Measurements from ENCODE around the gene SCN3A.

Gene SCN3A

DNA sequence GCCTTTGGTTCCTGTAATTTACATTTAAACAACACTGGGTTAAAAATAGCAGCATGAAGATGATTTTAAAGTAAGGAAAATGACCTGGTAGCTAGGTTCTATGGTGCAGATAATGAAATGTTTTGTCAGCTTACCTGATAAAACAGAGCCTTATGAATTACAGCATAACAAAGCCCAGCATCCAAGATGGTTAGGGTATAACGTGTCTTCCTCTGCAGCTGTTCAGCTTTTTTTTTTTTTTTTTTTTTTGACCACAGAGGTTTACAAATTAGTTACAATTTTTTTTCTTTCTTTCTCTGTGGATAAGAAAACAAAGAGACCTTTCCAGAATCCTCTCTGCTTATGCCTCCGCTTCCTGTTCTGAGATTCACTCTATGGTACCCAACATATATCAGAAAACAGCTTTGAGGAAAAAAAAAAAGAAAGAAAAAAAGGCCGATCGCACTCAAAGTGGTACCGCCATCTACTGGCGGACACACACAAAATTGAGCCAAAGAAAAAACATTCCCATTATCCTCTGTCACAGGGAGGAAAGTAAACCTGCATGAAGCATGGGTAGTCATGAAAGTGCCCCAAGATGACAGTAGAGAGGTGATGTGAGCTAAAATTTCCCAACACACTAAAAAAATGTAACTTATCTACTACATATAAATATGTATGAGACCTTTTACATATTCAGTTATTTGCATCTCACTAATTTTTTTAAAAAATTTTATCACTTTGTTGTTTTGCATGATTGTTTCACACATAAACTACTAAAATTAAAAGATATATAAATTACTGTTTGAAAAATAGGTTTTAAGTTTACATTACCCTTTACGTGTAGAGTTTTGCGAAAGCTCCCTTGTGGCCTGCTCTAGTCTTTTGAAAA lies at the start of gene SCN3A:
Gene SCN3A (minus strand): TSS at position 362 of the 871 bp plus-strand sequence. CDS start 27,656 bp downstream, outside the sequence.
- peak; percentile 89 for DNase-seq

DNA sequence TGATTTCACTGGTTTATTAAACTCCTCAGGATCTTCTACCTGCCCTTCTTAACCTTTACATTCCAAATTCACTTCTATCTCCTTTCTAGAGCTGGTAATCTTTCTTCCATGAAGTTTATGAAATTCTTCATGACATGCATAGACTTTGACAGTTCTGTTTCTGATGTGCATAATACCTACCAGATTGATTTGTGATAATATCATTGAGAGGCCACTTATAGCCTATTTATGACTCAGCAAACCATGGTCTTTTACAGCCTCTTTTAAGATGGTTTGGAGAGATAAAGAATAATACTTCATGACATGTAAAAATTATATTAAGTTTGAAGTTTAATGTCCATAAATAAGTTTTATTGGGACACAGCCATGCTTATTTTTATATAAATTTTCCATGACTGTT lies 49.3 kb upstream of the SCN3A start:
- DNase-seq: no peak

DNA sequence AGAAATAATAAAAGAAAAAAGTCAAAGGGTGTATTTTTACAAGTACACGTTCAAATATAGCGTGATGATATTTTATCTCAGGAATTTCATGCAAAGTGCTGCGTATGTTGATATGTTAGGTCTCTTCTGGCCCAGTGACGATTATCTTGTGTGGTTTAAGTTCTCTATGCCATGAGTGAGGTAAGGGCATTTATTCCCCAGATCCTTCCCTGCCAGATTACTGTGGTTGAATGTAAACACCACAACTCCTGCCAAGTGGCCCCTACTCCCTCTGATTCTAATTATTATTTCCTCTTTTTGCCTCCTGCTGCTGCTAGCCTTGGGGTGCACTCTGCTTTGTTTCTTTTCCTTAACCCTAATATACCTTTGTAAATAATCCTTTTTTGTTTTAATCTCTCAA lies 47.5 kb upstream of the SCN3A start:
- peak; percentile 82 for DNase-seq

DNA sequence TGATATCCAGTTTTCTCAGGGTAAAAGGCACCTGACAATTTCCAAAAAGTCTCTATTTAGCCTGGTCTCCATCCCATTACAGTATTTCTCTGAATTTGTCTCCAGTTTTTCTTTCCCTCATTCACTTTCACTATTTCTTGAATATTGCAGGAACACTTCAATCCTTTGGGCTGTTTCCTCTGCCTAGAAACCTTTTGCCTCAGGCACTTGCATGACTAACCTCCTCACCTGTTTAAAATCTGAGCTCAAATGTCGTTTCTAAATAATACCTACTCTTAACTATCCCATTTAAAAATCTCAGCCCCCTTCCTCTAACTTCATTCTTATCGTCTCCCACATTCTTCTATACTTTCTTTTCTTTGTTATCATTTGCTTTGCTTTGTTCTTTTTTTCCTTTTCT lies 44.4 kb upstream of the SCN3A start:
- no peak for DNase-seq

DNA sequence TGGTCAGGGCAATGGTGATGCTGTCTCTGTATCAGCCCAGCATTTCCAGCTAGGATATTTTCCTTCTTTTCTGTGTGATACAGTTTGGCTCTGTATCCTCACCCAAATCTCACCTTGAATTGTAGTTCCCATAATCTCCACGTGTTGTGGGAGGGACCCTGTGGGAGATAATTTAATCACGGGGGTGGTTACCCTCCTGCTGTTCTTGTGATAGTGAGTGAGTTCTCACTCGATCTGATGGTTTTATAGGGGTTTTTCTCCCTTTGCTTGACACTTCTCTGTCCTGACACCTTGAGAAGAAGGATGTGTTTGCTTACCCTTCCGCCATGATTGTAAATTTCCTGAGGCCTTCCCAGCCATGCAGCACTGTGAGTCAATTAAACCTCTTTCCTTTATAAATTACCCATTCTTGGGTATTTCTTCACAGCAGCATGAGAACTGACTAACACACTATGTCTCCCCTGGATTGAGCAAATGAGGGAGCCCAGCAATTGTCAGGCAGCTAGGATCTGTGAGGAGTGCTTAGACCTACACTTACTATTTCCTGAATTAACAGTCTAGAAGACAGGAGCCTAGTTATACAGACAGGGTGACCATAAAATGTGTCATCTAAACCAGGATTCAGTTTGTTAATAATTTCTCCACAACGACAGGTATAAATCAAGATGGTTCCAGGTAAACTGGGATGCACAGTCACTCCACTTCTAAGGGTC lies 41.4 kb upstream of the SCN3A start:
- DNase-seq: no peak

- DNase-seq: peak; percentile 62
These were observed 37.1 kb upstream of the SCN3A start for GRCh38 chr2:165240916-165241315.

GRCh38 chr2:165239856-165240515 lies 36.1 kb upstream of the SCN3A start:
- no peak for DNase-seq

GRCh38 chr2:165239230-165239629 lies 35.4 kb upstream of the SCN3A start, which contains the start of gene SCN2A:
Gene SCN2A (plus strand): TSS chr2:165239414. CDS start chr2:165295824, 56,410 bp downstream.
- DNase-seq: peak; percentile 95

- DNase-seq: no peak
These were observed 34.4 kb upstream of the SCN3A start for GRCh38 chr2:165238295-165238694.

GRCh38 chr2:165237056-165237455 lies 33.2 kb upstream of the SCN3A start:
- no peak for DNase-seq

- DNase-seq: no peak
These were observed 23.7 kb upstream of the SCN3A start for GRCh38 chr2:165227571-165227970.

GRCh38 chr2:165224941-165225340 lies 21.1 kb upstream of the SCN3A start:
- no peak for DNase-seq

DNA sequence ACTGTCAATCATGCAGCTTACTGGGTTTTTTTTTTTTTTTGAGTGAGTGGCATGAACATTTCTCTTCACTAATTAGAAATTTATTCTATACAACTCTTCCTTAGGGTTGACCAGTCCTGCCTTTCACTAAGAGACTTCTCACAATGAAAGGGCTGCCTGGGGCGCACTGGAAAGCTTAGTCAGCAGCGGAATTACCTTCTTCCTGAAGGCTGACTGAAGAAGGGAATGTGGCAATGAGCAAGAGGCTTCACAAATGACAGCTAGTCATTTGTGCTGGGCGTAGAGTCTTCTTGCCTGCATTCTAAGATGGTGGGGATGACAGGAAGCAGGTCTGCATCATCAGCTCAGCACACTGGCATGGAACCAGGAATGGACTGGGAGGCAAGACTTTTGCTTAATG lies 15.6 kb upstream of the SCN3A start:
- no peak for DNase-seq

GRCh38 chr2:165214093-165214492 lies 10.2 kb upstream of the SCN3A start:
- peak; percentile 38 for DNase-seq

DNA sequence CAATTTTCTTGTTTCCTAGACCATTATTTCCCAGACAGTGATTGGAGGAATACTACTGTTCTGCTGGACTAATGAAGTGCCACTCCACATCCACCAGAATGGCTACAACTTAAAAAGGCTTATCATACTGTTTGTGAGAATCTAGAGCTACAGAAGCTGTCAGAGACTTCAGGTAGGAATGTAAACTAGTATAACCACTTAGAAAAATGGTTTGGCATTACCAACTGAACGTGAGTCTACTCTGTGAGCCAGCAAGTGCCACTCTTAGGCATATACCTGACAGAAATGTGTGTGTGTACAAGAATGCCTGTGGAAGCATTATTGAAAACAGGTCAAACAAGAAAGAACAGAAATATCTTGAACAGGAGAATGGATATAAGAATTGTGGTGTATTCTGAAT lies 4.2 kb upstream of the SCN3A start:
- no peak for DNase-seq

DNA sequence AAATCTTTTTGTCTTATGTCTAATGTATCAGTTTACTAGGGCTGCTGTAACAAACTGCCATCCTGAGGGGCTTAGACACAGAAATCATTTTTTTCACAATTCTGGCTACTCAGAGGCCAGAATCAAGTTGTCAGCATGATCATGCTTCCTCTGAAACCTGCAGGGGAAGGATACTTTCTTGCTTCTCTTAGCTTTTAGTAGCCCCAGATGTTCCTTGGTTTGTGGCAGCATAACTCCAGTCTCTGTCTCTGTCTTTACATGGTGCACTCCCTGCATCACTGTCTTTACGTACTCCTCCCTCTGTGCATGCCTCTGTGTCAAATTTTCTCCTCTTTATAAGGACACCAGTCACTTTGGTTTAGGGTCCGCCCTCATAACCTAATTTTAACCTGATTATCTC lies 2.0 kb upstream of the SCN3A start:
- DNase-seq: no peak

GRCh38 chr2:165202239-165202638 lies 1.6 kb downstream of the SCN3A start:
- peak; percentile 76 for DNase-seq

- DNase-seq: peak; percentile 68
These were observed 5.7 kb downstream of the SCN3A start for GRCh38 chr2:165198181-165198580.

GRCh38 chr2:165197346-165197745 lies 6.5 kb downstream of the SCN3A start:
- peak; percentile 77 for DNase-seq

DNA sequence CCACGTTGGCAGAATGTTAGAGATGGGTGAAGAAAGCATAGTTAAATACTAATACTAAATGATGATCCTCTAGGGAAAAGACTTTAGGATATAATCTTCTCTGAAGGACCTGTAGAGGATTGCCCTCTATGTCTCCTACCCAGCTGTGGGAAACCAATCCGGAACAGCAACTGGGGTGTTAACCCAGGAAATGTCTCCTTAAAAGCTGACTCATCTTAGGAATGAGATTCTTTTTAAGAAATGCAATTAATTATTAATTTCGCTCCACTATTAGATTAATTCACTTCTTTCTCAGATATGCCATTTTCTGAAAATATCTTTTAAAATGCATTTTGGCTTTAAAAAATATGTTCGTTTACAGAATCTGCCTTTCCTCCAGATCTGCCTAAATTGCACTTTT lies 7.4 kb downstream of the SCN3A start:
- no peak for DNase-seq

- peak; percentile 83 for DNase-seq
These were observed 10.6 kb downstream of the SCN3A start for GRCh38 chr2:165193178-165193777.

- DNase-seq: no peak
These were observed 11.1 kb downstream of the SCN3A start for GRCh38 chr2:165192729-165193128.

DNA sequence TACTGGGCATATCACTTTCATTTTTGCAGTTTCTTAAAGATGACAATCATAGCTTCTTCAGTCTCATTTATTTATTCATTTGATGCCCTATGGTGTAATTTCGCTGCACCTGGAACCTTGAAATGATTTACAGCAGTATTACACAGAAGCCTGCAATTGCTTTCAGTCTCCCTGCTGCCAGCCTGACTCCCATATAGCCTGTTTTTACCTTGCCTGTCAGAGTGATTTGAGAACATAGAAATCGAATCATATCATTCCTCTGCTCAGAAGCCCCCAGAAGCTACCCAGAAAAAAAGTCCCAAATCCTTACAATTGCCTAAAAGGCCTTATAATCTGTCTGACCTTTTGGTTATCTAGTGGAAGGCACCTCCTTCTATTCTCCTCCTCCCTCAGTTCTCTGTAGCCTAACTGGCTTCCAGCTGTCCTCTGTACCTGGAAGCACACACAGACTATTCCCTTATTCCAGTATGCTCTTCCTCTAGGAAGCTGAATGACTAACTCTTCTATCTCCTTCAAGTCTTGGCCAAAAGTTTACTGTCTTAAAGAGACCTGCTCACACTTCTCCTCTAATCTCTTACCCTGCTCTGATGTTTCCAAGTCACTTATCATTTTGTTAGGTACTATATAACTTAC lies 12.6 kb downstream of the SCN3A start:
- DNase-seq: peak; percentile 17

Data from NCI-H748 treated with DMSO at 0.1 percent for 48 hours (cell line).